Measurements from ENCODE around the gene HECW1. TPM values are rescaled to one million over a fixed set of nuclear protein-coding genes. Genes with fewer than 3 reads are reported as not detected.
"Not testable (repeated sequence)": the region's sequence is repeated elsewhere in the genome, so short reads cannot be mapped to it uniquely, and the experiment has no call there.

HECW1 gene
- total and polyA plus RNA-seq, 2 experiments from 2014 or later = 11.0 to 21.8 TPM

DNA sequence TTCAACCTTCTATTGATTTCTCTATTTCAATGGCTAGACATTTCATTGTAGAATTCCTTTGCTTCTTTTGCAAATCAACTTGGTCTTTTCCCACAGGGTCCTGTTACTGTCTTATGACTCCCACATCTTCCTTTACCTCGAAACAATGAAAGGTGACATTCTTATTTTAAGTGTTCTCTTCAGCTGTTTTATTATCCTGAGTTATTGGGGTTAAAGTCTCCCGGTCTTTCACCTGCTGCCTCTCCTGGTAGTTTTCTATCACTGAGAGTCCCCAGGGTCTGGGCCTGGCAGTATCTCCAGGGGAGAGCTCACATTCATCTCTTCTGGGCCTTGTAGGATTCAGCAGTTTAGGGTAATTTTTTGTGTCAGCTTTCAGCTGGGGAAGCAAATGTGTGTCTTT lies 95.8 kb downstream of the HECW1 start:
- ATAC-seq = peak; percentile 64
- peak; percentile 58 for DNase-seq (ENCODE audit: low spot score)
- H3K4me1 ChIP-seq (ENCODE audit: insufficient read depth) = peaks cover 52% of the 10 kb centered on the region
- H3K27me3 Mint-ChIP-seq (ENCODE audit: insufficient read depth, low read depth, poor library complexity) = no peaks in the 10 kb centered on the region
- no peaks in the 10 kb centered on the region for H4K20me1 ChIP-seq (replicated peaks; ENCODE audit: insufficient read depth)
- peaks cover 6% of the 10 kb centered on the region; the same call in 1 of the 2 replicates for H3K9me2 ChIP-seq (ENCODE audit: insufficient read depth)
- no peaks in the 10 kb centered on the region; the same call in 2 of the 3 replicates for H3K36me3 Mint-ChIP-seq (ENCODE audit: low read depth)
- H3K27ac ChIP-seq (ENCODE audit: low read depth) = peak overlapping the region; percentile 74
- no peak overlapping the region for H3K4me3 ChIP-seq
- no peak overlapping the region for H2AFZ ChIP-seq
- no peaks in the 10 kb centered on the region for H3K79me2 ChIP-seq (replicated peaks; ENCODE audit: insufficient read depth)
- H3K36me3 ChIP-seq (ENCODE audit: insufficient read depth) = no peaks in the 10 kb centered on the region
- H3K4me2 ChIP-seq = peak overlapping the region; percentile 6; the same call in 1 of the 2 replicates
- H3K27me3 ChIP-seq (ENCODE audit: insufficient read depth) = no peaks in the 10 kb centered on the region
- TF ChIP-seq CREB1 (CRISPR knock-in tag; IDR thresholded peaks at IDR 0.05; ENCODE audit: low read depth) (no peak), ZNF462 (CRISPR knock-in tag; IDR thresholded peaks at IDR 0.05) (no peak), EZH2phosphoT487 (IDR thresholded peaks at IDR 0.05; ENCODE audit: unreplicated experiment) (no peak), JUNB (IDR thresholded peaks at IDR 0.05; ENCODE audit: unreplicated experiment) (no peak), REST (IDR thresholded peaks at IDR 0.05; ENCODE audit: unreplicated experiment) (no peak), POLR2AphosphoS5 (IDR thresholded peaks at IDR 0.05; ENCODE audit: low read depth) (no peak), STAT1 (IDR thresholded peaks at IDR 0.05; ENCODE audit: unreplicated experiment) (no peak)
- TF ChIP-seq, protein P1, sequence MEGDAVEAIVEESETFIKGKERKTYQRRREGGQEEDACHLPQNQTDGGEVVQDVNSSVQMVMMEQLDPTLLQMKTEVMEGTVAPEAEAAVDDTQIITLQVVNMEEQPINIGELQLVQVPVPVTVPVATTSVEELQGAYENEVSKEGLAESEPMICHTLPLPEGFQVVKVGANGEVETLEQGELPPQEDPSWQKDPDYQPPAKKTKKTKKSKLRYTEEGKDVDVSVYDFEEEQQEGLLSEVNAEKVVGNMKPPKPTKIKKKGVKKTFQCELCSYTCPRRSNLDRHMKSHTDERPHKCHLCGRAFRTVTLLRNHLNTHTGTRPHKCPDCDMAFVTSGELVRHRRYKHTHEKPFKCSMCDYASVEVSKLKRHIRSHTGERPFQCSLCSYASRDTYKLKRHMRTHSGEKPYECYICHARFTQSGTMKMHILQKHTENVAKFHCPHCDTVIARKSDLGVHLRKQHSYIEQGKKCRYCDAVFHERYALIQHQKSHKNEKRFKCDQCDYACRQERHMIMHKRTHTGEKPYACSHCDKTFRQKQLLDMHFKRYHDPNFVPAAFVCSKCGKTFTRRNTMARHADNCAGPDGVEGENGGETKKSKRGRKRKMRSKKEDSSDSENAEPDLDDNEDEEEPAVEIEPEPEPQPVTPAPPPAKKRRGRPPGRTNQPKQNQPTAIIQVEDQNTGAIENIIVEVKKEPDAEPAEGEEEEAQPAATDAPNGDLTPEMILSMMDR (conservative IDR thresholded peaks at IDR 0.05; ENCODE audit: low read depth in 2 of 2) = no peak
- peaks cover 47% of the 10 kb centered on the region for H3K4me1 Mint-ChIP-seq
- H3F3A ChIP-seq (replicated peaks; ENCODE audit: low read depth) = no peaks in the 10 kb centered on the region
- H3K9me3 Mint-ChIP-seq = no peaks in the 10 kb centered on the region
- H3K27ac Mint-ChIP-seq = peak overlapping the region; percentile 47
- H3K4me3 Mint-ChIP-seq = no peak overlapping the region

- not testable (repeated sequence) for H3F3A ChIP-seq (replicated peaks; ENCODE audit: low read depth); H3K27ac ChIP-seq (ENCODE audit: low read depth); H3K27me3 ChIP-seq (ENCODE audit: insufficient read depth); H3K27me3 Mint-ChIP-seq (ENCODE audit: insufficient read depth, low read depth, poor library complexity); H3K4me3 ChIP-seq; DNase-seq (ENCODE audit: low spot score); ATAC-seq; H3K9me3 Mint-ChIP-seq; H3K36me3 ChIP-seq (ENCODE audit: insufficient read depth); H3K4me3 Mint-ChIP-seq; H3K4me2 ChIP-seq; H2AFZ ChIP-seq; H3K27ac Mint-ChIP-seq; H3K79me2 ChIP-seq (replicated peaks; ENCODE audit: insufficient read depth); H3K9me2 ChIP-seq (ENCODE audit: insufficient read depth); H4K20me1 ChIP-seq (replicated peaks; ENCODE audit: insufficient read depth); H3K36me3 Mint-ChIP-seq (ENCODE audit: low read depth)
- H3K4me1 ChIP-seq (ENCODE audit: insufficient read depth) = peaks cover 52% of the 10 kb centered on the region
- peaks cover 44% of the 10 kb centered on the region for H3K4me1 Mint-ChIP-seq
Observed at GRCh38 chr7:43210539-43210938, 98.1 kb downstream of the HECW1 start.
